H9 (cell line): Measurements from ENCODE around the gene DTNA. TPM values are rescaled to one million over a fixed set of nuclear protein-coding genes. Genes with fewer than 3 reads are reported as not detected.
A peak's percentile ranks its signal among the peaks of the same experiment; 100 is the strongest.

ENCODE experiments used
- DNase-seq: peaks from one replicate; pipeline ENCODE4 v3.0.0-alpha.2; 2017
- H2AFZ ChIP-seq: one replicate; pipeline ENCODE4 v1.6.1; 2013; ENCODE audit warnings: mild to moderate bottlenecking, low read length, control low read depth, moderate library complexity
- H2AK5ac ChIP-seq: 2 replicates; pipeline ENCODE4 v1.6.1; 2013; ENCODE audit warnings: low read length, control low read depth, mixed read lengths; ENCODE audit not compliant: insufficient read length
- H2BK120ac ChIP-seq: one replicate; pipeline ENCODE4 v1.6.1; 2013; ENCODE audit warnings: low read depth, mild to moderate bottlenecking, low read length, control low read depth, inconsistent platforms; ENCODE audit not compliant: poor library complexity, severe bottlenecking
- H2BK12ac ChIP-seq: 2 replicates; pipeline ENCODE4 v1.6.1; 2013; ENCODE audit warnings: low read length, control low read depth, mixed read lengths, low read depth; ENCODE audit not compliant: insufficient read length
- H2BK15ac ChIP-seq: 2 replicates; pipeline ENCODE4 v1.6.1; 2013; ENCODE audit warnings: low read depth, low read length, control low read depth
- H2BK20ac ChIP-seq: one replicate; pipeline ENCODE4 v1.6.1; 2013; ENCODE audit warnings: low read depth, mild to moderate bottlenecking, low read length, control low read depth, inconsistent platforms; ENCODE audit not compliant: poor library complexity, severe bottlenecking
- H2BK5ac ChIP-seq: 2 replicates; pipeline ENCODE4 v1.6.1; 2013; ENCODE audit warnings: low read length, control low read depth, mixed read lengths; ENCODE audit not compliant: insufficient read length
- H3K14ac ChIP-seq: 2 replicates; pipeline ENCODE4 v1.6.1; 2013; ENCODE audit warnings: low read length, control low read depth; ENCODE audit not compliant: insufficient read depth
- H3K18ac ChIP-seq: 2 replicates; pipeline ENCODE4 v1.6.1; 2013; ENCODE audit warnings: low read depth, mild to moderate bottlenecking, mixed read lengths, low read length, control low read depth; ENCODE audit not compliant: insufficient read length
- H3K23ac ChIP-seq: 2 replicates; pipeline ENCODE4 v1.6.1; 2013; ENCODE audit warnings: low read length, control low read depth, mixed read lengths, low read depth; ENCODE audit not compliant: insufficient read length
- H3K23me2 ChIP-seq: 2 replicates; pipeline ENCODE4 v1.6.1; 2013; ENCODE audit warnings: low read depth, mild to moderate bottlenecking, mixed read lengths, low read length, control low read depth; ENCODE audit not compliant: insufficient read length, poor library complexity, severe bottlenecking
- H3K27ac ChIP-seq: 2 replicates; pipeline ENCODE4 v1.5.1; 2013; ENCODE audit warnings: low read length, control low read depth, mixed read lengths, low read depth; ENCODE audit not compliant: insufficient read length
- H3K27me3 ChIP-seq: 2 replicates; pipeline ENCODE4 v1.6.1; 2013; ENCODE audit warnings: low read length, control low read depth, inconsistent platforms; ENCODE audit not compliant: insufficient read depth
- H3K4ac ChIP-seq: 2 replicates; pipeline ENCODE4 v1.6.1; 2013; ENCODE audit warnings: low read depth, mild to moderate bottlenecking, control low read depth, inconsistent platforms, low read length, moderate library complexity
- H3K4me1 ChIP-seq: 2 replicates; pipeline ENCODE4 v1.6.1; 2013; ENCODE audit warnings: low read length, control low read depth, inconsistent platforms; ENCODE audit not compliant: insufficient read depth
- H3K4me2 ChIP-seq: 2 replicates; pipeline ENCODE4 v1.6.1; 2013; ENCODE audit warnings: low read length, control low read depth, mixed read lengths; ENCODE audit not compliant: insufficient read length, insufficient read depth
- H3K56ac ChIP-seq: 2 replicates; pipeline ENCODE4 v1.6.1; 2013; ENCODE audit warnings: low read depth, mild to moderate bottlenecking, mixed read lengths, low read length, control low read depth; ENCODE audit not compliant: insufficient read length
- H3K79me1 ChIP-seq: 2 replicates; pipeline ENCODE4 v1.6.1; 2013; ENCODE audit warnings: low read depth, mild to moderate bottlenecking, moderate library complexity, low read length, control low read depth, inconsistent platforms; ENCODE audit not compliant: insufficient read depth, poor library complexity, severe bottlenecking
- H3K79me2 ChIP-seq: 2 replicates; pipeline ENCODE4 v1.6.1; 2013; ENCODE audit warnings: low read length, control low read depth, inconsistent platforms; ENCODE audit not compliant: insufficient read depth
- H3K9ac ChIP-seq: 2 replicates; pipeline ENCODE4 v1.6.1; 2013; ENCODE audit warnings: low read length, control low read depth, mixed read lengths; ENCODE audit not compliant: insufficient read length; ENCODE audit errors: extremely low read depth
- H3K9me3 ChIP-seq: one replicate; pipeline ENCODE4 v1.6.1; 2013; ENCODE audit warnings: low read depth, low read length, inconsistent platforms; ENCODE audit not compliant: control insufficient read depth
- H3T11ph ChIP-seq: one replicate; pipeline ENCODE4 v1.6.1; 2013; ENCODE audit warnings: mild to moderate bottlenecking, low read length, control low read depth, inconsistent platforms
- H4K20me1 ChIP-seq: one replicate; pipeline ENCODE4 v1.6.1; 2013; ENCODE audit not compliant: control insufficient read depth, insufficient read length, insufficient read depth
- H4K5ac ChIP-seq: 2 replicates; pipeline ENCODE4 v1.6.1; 2013; ENCODE audit warnings: low read depth, mild to moderate bottlenecking, mixed read lengths, low read length, control low read depth; ENCODE audit not compliant: insufficient read length
- H4K8ac ChIP-seq: replicated peaks from 2 replicates; pipeline ENCODE4 v1.6.1; 2013; ENCODE audit warnings: low read length, control low read depth, mixed read lengths, low read depth; ENCODE audit not compliant: insufficient read length
- H4K91ac ChIP-seq: 2 replicates; pipeline ENCODE4 v1.6.1; 2013; ENCODE audit warnings: low read depth, mild to moderate bottlenecking, moderate library complexity, mixed read lengths, low read length, control low read depth; ENCODE audit not compliant: insufficient read length
- H3K27ac Mint-ChIP-seq, 3 experiments: 2 replicates in 2 of 3; 3 replicates in 1 of 3; pipeline ENCODE4 v1.8.0; 2020 to 2021; ENCODE audit warnings: mixed read lengths in 3 of 3, mild to moderate bottlenecking in 1 of 3, moderate library complexity in 1 of 3
- H3K27me3 Mint-ChIP-seq: 2 replicates; pipeline ENCODE4 v1.8.0; 2021; ENCODE audit warnings: low read depth, mild to moderate bottlenecking, moderate library complexity, mixed read lengths
- H3K36me3 Mint-ChIP-seq, 3 experiments: 2 replicates in 2 of 3; 3 replicates in 1 of 3; pipeline ENCODE4 v1.8.0; 2020 to 2021; ENCODE audit warnings: low read depth in 3 of 3, mixed read lengths in 3 of 3; ENCODE audit not compliant: insufficient read depth in 1 of 3
- H3K4me1 Mint-ChIP-seq, 2 experiments: 2 replicates each; pipeline ENCODE4 v1.8.0; 2020; ENCODE audit warnings: mixed read lengths in 2 of 2
- H3K4me3 Mint-ChIP-seq, 2 experiments: 2 replicates in 1 of 2; 3 replicates in 1 of 2; pipeline ENCODE4 v1.8.0; 2020 to 2021; ENCODE audit warnings: mild to moderate bottlenecking in 2 of 2, mixed read lengths in 2 of 2, moderate library complexity in 1 of 2
- H3K9me3 Mint-ChIP-seq, 2 experiments: 2 replicates in 1 of 2; 3 replicates in 1 of 2; pipeline ENCODE4 v1.8.0; 2020; ENCODE audit warnings: mild to moderate bottlenecking in 2 of 2, mixed read lengths in 2 of 2, moderate library complexity in 1 of 2
- CTCF ChIP-seq: fragments of 200-600 bp; sonication (generic); conservative IDR thresholded peaks from 3 replicates; pipeline ENCODE4 v1.8.0; 2021; ENCODE audit warnings: antibody characterized with exemption, mild to moderate bottlenecking
- WGBS: extraction: QIAGEN DNeasy Blood & Tissue Kit; methylation state at CpG from one replicate; pipeline ENCODE4 v1.1.7; 2013; ENCODE audit warnings: missing lambda C conversion rate, low lambda C conversion rate, mixed read lengths; ENCODE audit not compliant: insufficient read length; ENCODE audit errors: extremely low coverage; 5-methylcytosine and 5-hydroxymethylcytosine counted together
- total RNA-seq: library from RNA; stranded (reverse); gene quantifications from 2 replicates; pipeline ENCODE4 v1.2.1, GENCODE V29; 2021

DTNA gene
- total RNA-seq, 1 experiment from 2014 or later = 25.5 TPM

- H3K14ac ChIP-seq = no peak overlapping the region
- H3K4me1 ChIP-seq = no peaks in the 10 kb centered on the region
- H3K4ac ChIP-seq = no peak overlapping the region
- peaks cover 2 to 5% of the 10 kb centered on the region in 2 experiments for H3K4me1 Mint-ChIP-seq
- H2BK12ac ChIP-seq = no peak overlapping the region
- H3K9me3 Mint-ChIP-seq = no peaks in the 10 kb centered on the region
- H3K23me2 ChIP-seq = no peaks in the 10 kb centered on the region
- H2AK5ac ChIP-seq = no peak overlapping the region
- peak overlapping the region; percentile 59 for H2BK5ac ChIP-seq
- no peak for DNase-seq
- no peak overlapping the region for H3K27ac Mint-ChIP-seq
- no CpG with 5 or more reads among the region's 3 CpGs for WGBS
- H2BK15ac ChIP-seq = no peak overlapping the region
- no peak for TF ChIP-seq CTCF
- no peak overlapping the region for H2AFZ ChIP-seq
- no peak overlapping the region for H3T11ph ChIP-seq
- H4K5ac ChIP-seq = no peak overlapping the region
- H4K20me1 ChIP-seq = no peaks in the 10 kb centered on the region
- no peak overlapping the region for H3K27ac ChIP-seq
- no peaks in the 10 kb centered on the region for H3K27me3 ChIP-seq
- no peak overlapping the region for H3K9ac ChIP-seq
- H3K79me1 ChIP-seq = no peaks in the 10 kb centered on the region
- no peak overlapping the region for H3K56ac ChIP-seq
- H3K18ac ChIP-seq = no peak overlapping the region
- H3K27me3 Mint-ChIP-seq = no peaks in the 10 kb centered on the region
- no peak overlapping the region for H3K4me2 ChIP-seq
- H3K9me3 ChIP-seq = no peaks in the 10 kb centered on the region
- no peak overlapping the region for H4K8ac ChIP-seq
- no peak overlapping the region for H2BK120ac ChIP-seq
- peaks cover 0 to 20% (median 9%) of the 10 kb centered on the region in 3 experiments; a peak in 4 of 7 replicates for H3K36me3 Mint-ChIP-seq
- H3K4me3 Mint-ChIP-seq = no peak overlapping the region
- no peak overlapping the region for H4K91ac ChIP-seq
- H3K23ac ChIP-seq = no peak overlapping the region
- no peak overlapping the region for H2BK20ac ChIP-seq
- no peaks in the 10 kb centered on the region for H3K79me2 ChIP-seq
Observed at GRCh38 chr18:34862561-34862960, 152.5 kb downstream of the DTNA start.
